ENCODE data around the gene HSD17B1.

Gene HSD17B1

GRCh38 chr17:42568341-42569111 lies 15.8 kb downstream of the HSD17B1 start:
- DNase-seq, result no peak

DNA sequence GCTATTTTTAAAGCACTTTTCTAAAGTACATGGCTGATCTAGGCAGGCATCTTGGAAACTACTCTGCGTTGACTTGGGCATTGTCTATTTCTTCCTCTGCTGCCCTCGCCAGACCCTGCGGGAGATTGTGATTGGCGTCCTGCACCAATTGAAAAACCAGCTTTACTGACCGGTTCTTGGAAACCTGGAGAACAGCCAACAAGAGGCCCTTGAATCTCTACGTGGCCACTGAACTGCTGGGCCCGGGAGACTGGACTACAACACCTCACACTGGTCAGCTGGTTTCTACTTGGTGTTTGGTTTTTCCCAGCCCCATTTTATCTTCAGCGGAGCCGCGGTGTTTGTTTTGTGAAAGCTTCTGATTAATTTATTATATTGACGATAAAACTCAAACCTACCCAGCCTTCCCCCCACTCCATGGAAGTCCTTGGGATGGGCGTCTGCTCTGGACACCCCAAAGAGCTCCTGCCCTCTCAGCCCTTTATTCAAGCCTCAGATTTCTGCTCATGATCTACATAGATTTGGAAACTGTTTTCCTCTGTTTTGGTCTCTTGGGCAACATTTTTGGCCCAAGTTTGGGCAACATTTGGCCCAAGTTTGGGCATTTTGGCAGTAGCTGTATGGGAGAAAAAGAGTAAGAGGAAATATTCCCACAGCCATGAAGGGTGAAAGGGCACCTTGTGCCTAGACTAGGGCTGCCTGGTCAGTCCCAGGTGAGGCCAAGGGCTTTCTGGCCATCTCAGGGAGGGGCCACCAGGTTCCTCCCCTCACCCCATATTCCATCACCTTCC lies 18.9 kb downstream of the HSD17B1 start:
- DNase-seq, result no peak

GRCh38 chr17:42573095-42573494 lies 20.4 kb downstream of the HSD17B1 start:
- no peak for DNase-seq

DNA sequence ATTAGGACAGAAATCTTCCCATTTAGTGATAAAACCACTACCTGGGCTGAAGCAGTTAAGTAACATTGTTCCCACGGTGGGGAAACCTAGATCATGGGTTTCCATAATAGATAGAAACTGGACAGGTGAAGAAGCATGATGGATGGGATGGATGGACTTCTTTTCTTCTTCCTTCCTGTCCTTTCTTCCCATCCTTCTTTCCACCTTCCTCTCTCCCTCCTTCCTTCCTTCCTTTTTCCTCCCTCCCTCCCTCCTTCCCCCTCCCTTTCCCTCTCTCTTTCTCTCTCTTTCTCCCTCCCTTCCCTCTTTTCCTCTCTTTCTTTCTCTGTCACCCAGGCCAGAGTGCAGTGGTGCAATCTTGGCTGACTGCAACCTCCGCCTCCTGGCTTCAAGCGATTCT lies 21.7 kb downstream of the HSD17B1 start:
- no peak for DNase-seq

GRCh38 chr17:42577140-42577531 lies 24.4 kb downstream of the HSD17B1 start:
- DNase-seq, result peak; percentile 67

DNA sequence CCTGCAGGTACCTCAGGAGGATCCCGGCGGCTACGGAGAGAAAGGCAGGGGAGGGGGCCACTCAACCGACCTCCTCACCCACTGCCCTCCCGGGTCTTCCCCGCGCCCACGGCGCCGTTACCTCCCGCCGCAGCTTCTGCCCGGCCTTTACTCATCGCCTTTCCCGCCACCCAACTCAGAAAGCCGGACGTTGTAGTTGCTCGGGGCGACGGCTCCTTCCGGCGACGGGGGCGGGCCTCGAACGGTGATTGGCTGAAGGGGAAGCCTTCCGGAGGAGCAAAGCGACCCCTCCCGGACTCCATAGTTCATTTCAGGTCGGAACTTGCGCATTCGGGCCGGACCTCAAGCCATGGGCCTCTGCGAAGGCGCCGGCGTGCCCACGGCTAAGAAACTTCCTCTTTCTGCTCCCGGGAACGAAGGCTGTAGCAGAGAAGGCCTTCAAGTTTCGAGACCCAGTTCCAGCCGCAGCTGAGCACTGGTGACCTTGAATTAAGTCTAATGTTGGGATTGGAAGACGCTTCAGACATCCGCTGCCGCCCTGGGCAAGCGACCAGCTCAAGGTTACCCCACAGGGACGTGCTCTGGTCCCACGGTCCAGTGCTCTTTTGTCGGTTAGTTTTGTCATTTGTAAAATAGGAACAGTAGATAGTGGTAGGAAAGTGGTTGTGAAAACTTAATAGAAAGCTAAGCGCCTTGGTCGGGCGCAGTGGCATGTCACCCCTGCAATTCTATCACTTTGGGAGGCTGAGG lies 25.0 kb downstream of the HSD17B1 start, which contains the start of gene PSMC3IP:
Gene PSMC3IP (minus strand): TSS at position 198 of the 750 bp plus-strand sequence. CDS start 43 bp downstream, at position 155.
- peak; percentile 98 for DNase-seq

- DNase-seq, result peak; percentile 92
Observed at GRCh38 chr17:42578282-42578869, 25.7 kb downstream of the HSD17B1 start.

DNA sequence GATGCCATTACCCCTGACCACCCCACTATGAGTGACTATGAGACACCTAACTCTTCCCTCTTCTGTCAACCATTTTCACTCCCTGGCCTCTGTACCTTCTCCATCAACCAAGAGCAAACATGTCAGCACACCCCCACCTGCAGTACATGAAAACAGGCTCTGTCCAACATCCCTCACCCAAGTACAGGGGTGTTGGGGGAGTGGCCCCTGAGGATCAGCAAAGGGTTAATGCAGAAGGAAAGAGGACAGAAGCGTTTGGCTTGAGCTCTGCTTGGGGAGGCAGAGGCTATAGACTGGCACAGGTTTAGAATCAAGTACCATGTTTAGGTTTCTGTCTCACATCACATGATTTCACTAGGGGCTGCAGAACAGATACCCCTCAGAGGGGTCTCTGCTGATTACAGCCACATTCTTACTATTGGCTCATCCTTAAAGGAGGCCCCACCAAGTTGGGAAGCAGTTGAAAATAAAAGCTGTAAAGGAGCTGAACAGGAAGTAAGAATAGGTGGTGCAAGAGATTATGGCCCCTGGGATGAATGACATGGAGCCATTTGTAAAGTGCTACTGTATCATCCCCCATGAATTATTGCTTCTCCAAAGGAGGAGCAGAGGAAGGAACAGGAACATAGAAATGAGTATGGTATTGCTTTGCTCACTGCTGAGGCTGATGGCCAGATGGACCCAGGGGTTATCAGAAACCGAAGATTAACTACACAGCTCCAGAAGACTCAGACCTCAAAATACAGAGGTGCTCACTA lies 27.2 kb downstream of the HSD17B1 start:
- DNase-seq, result peak; percentile 47

- DNase-seq, result no peak
Observed at GRCh38 chr17:42581744-42582270, 29.1 kb downstream of the HSD17B1 start.

DNA sequence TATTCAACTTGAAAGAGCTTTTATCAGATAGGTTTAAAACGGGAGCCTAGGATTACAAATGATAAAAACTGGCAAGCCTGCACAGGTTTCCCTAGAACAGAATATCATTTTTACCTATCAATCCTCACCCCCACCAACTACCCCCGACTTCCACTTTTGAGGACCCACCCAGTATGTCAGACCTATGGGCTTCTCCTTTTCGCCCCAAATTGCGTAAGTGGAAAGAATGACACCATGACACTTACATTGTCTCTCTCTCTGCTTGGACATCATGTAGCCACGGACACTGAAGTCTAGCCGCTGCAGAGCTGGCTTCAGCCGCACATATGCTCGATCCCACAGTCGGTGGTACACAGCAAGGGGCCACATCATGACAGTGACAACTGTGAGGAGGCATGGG lies 32.2 kb downstream of the HSD17B1 start:
- no peak for DNase-seq

GRCh38 chr17:42585353-42585752 lies 32.6 kb downstream of the HSD17B1 start:
- no peak for DNase-seq

- DNase-seq, result no peak
Observed at GRCh38 chr17:42586514-42587230, 33.9 kb downstream of the HSD17B1 start.

GRCh38 chr17:42590886-42591285 lies 38.2 kb downstream of the HSD17B1 start:
- no peak for DNase-seq

DNA sequence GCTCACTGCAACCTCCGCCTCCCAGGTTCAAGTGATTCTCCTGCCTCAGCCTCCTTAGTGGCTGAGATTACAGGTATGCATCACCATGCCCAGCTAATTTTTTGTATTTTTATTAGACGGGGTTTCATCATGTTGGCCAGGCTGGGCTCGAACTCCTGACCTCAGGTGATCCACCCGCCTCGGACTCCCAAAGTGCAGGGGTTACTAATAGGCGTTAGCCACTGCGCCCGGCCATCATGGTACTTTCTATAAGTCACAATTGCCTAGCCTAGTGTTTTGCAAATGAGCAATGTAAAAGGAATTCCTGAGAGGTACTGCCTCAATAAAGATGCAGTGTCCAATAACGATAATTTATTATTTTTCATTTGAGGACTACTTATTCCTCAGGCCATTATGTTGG lies 38.7 kb downstream of the HSD17B1 start:
- DNase-seq, result no peak

DNA sequence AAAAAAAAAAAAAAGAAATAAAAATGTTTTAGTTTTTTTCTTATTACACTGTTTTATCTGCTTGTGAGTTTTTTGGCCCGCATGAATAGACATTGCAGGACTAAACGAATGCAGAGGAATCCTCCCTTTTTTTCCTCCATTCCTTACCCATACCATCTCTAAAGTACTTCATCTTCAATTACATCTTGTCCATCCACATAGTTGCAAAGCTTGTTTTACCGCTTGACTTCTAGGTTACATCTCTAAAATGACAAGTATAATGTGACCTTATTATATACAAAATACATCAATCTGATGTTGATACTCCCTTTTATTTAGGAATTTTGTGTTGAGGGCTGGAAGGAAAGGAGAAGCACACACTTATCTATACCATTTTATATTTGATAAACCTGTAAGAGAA lies 43.7 kb downstream of the HSD17B1 start:
- no peak for DNase-seq

GRCh38 chr17:42598905-42599304 lies 46.2 kb downstream of the HSD17B1 start:
- peak; percentile 43 for DNase-seq

DNA sequence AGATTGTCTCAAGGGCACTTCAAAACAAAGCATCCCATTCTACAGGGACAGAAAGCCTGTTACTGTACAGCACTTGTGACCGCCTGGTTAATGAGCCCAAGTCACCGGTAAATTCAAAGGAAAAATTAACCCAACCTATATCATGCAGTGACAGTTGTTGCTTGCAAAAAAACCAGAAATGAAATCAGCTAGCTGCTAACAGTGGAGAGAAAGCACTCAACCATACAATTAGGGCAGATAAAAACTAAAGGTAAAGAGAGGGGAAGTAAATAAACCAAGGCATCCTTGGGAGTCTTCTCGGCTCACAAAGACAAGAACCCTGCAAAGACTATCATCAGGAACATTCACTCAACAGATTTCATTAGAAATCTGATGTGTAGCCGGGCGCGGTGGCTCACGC lies 50.6 kb downstream of the HSD17B1 start:
- no peak for DNase-seq
